Neural progenitor cell (in vitro differentiated cells): ENCODE results near the gene NTM.

Experiments used
- CTCF ChIP-seq: fragments of 200-600 bp; sonication (generic); IDR thresholded peaks from 2 replicates; pipeline ENCODE4 v1.5.1; 2017; ENCODE audit warnings: antibody characterized with exemption, mild to moderate bottlenecking
- EZH2 ChIP-seq: fragments of 200-600 bp; sonication (generic); IDR thresholded peaks from 2 replicates; pipeline ENCODE4 v1.6.1; 2017; ENCODE audit warnings: antibody characterized with exemption, mild to moderate bottlenecking, moderate library complexity
- EZH2phosphoT487 ChIP-seq: fragments of 200-600 bp; sonication (generic); IDR thresholded peaks from 2 replicates; pipeline ENCODE4 v1.6.1; 2017; ENCODE audit warnings: antibody characterized with exemption

- TF ChIP-seq CTCF, result no peak
- TF ChIP-seq EZH2, result no peak
- no peak for TF ChIP-seq EZH2phosphoT487
These were observed 191.6 kb downstream of the NTM start for GRCh38 chr11:131561972-131562371.
